LNCaP clone FGC (cell line): ENCODE data around the gene LPAR1.
"Not testable (repeated sequence)": the region's sequence is repeated elsewhere in the genome, so short reads cannot be mapped to it uniquely, and the experiment has no call there.

Experiments used
- DNase-seq: peaks from one replicate; pipeline ENCODE4 v3.0.0-alpha.2; 2011; ENCODE audit warnings: low read depth
- H3K4me3 ChIP-seq: 2 replicates; pipeline ENCODE4 v1.5.1; 2011; ENCODE audit warnings: mild to moderate bottlenecking, low read depth, low read length, control low read depth
- TF ChIP-seq, protein P1 (sequence below): IDR thresholded peaks from 2 replicates; pipeline ENCODE4 v1.5.1; 2012; ENCODE audit warnings: mild to moderate bottlenecking; ENCODE audit not compliant: control insufficient read depth, insufficient read depth; ENCODE audit errors: extremely low read depth

The LPAR1 gene

DNA sequence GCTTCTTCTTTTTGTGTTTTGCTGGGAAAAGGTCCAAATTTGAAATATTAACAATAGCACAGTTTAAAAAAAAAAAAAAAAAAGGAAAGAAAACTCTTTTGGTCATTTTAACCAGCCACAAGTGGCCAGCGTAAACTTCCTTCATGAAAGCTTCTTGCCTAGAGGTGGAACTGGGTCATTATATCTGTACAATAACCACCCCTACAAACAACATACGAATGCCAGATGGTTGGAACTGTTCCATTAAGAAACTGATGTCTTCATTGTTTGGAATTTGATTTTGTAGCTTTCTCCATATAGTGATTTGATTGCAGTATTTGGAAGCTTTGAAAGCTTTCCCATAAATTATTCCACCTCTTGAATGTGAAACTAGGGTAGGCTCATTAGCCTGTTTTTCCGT, 18.3 kb upstream of the LPAR1 start:
- no peak for DNase-seq
- TF ChIP-seq, protein P1, sequence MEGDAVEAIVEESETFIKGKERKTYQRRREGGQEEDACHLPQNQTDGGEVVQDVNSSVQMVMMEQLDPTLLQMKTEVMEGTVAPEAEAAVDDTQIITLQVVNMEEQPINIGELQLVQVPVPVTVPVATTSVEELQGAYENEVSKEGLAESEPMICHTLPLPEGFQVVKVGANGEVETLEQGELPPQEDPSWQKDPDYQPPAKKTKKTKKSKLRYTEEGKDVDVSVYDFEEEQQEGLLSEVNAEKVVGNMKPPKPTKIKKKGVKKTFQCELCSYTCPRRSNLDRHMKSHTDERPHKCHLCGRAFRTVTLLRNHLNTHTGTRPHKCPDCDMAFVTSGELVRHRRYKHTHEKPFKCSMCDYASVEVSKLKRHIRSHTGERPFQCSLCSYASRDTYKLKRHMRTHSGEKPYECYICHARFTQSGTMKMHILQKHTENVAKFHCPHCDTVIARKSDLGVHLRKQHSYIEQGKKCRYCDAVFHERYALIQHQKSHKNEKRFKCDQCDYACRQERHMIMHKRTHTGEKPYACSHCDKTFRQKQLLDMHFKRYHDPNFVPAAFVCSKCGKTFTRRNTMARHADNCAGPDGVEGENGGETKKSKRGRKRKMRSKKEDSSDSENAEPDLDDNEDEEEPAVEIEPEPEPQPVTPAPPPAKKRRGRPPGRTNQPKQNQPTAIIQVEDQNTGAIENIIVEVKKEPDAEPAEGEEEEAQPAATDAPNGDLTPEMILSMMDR = no peak

DNA sequence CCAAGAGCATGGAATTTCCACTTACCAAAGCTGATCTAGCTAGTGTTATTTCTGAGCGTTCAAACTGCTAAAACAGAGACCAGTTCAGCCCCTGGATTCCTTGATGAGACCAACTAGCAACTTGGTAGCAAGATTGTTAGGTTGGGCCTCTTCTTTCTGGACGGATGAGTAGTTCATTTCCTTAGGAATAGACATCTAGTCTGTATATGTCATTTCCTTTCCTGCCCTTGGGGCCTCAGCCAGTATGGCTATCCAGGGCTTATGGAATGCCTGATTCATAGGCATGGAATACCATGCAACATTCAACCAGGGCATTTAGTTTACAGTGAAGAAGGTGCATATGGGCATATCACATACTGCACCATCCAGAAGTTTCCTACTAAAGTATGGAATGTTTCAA, 14.5 kb upstream of the LPAR1 start:
- H3K4me3 ChIP-seq = no peak overlapping the region
- TF ChIP-seq, protein P1 = no peak
- DNase-seq = no peak

More for the DNA sequence above, 18.3 kb upstream of the LPAR1 start:
- H3K4me3 ChIP-seq = no peak overlapping the region

DNA sequence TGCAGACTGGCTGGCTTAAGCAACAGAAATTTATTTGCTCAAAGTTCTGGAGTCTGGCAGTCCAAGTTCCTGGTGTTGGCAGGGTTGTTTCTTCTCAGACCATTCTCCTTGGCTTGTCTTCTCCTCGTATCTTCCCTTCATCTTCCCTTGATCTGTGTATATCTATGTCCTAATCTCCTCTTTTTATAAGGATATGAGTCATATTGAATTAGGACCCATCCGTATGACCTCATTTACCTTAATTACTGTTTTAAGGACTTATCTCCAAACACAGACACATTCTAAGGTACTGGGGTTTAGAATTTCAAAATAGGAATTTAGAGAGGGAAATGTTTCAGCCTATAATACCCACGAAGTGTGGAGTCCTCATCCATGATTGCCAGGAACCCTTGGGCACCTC, 13.1 kb upstream of the LPAR1 start:
- TF ChIP-seq, protein P1 = no peak
- DNase-seq = no peak
- no peak overlapping the region for H3K4me3 ChIP-seq

DNA sequence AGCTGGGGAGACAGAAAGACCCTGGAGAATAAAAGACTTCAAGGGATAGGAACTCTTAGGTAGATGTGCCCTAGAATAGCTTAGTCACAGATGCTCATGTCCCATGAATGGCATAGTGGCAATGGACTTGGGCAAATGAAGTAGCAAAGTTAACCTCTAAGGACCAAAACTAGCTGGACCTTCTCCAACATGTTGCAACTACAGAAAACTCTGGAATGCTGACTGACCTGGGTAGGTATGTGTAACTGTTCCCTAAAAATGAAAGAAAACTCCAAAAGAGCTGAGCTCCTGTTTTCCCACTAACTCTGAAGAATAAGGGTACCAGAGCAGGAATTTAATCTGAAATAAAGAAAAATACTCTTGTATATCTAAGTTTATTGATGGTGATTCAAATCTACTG, 12.5 kb upstream of the LPAR1 start:
- H3K4me3 ChIP-seq = no peak overlapping the region
- DNase-seq = no peak
- TF ChIP-seq, protein P1 = no peak

DNA sequence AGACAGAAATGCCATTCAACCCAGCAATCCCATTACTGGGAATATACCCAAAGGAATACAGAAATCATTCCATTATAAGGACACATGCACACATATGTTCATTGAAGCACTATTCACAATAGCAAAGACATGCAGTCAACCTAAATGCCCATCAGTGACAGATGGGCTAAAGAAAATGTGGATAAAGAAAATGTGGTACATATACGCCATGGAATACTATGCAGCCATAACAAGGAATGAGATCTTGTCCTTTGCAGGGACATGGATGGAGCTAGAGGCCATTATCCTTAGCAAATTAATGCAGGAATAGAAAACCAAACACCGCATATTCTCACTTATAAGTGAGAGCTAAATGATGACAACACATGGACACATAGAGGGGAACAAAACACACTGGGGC, 9.0 kb upstream of the LPAR1 start:
- DNase-seq, H3K4me3 ChIP-seq: not testable (repeated sequence)

DNA sequence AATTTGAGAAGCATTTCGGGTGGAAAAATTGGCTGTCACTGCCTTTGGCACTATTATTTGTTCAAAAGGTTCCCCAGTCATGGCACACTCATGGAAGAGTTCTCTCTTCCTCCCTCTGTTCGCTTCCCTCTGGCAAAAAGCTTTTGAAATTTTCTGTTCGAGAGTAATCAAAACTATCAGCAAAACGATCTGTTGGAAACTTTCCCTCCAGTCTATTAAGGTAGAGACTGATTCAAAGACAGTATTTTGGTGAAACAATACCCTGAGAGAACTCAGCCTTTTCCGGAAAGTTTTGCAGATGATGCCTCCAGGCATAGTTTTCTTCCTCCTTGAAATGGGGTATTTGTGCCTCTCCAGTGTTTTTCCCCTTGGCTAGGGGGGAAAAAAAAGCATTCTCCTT, 3.6 kb upstream of the LPAR1 start:
- TF ChIP-seq, protein P1 = no peak
- no peak for DNase-seq
- no peak overlapping the region for H3K4me3 ChIP-seq

DNA sequence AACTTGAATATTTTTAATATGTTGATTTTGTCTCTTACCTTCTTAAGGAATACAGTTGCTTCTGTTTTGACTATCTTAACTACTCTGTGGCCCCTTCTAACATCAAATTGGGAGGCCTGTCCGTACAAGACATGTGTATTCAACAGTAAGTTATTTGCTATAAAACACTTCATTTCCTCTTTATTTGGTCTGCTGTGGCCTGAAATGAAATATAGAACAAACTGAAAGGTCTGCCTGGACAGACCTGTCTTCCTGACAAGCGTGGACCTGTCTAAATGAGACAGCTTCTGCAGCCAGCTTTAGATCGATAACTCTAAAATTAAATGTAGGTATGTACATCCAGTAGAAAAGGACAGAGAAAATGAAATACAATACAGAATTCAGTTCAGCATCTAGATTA, 2.2 kb upstream of the LPAR1 start:
- no peak overlapping the region for H3K4me3 ChIP-seq
- TF ChIP-seq, protein P1 = no peak
- no peak for DNase-seq
